DMS153 (cell line): ENCODE results near the gene DOK6.

Experiments
- DNase-seq: peaks from one replicate; lab custom pipeline; 2025; lab: John Stamatoyannopoulos, UW

DOK6 gene

DNA sequence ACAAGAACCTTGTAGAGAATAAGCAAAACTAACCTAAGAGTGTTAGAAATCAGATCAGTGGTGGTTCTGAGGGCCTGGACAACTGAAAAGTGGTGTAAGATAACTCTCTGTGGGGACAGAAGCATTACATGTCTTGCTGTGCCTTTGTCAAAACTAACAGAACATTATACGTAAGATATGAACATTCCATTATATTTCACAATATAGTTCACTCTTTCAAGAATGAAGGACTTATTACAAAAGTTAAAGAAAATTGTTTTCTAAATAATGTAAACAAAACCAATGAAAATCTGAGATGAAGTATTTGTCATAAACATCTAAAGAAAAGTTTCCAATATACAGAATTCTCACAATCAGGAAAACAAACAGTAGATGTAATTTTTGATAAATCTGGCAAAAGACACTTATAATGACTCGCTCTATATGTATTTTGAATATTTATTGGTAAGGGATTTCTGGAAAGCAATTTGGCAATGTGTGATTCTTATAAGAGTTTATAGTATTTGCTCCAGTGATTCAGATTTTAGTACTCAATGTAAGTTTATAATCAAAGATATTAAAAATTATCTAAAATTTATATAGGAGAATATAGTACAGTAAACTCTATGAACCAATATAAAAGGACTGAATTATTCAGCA, 288.6 kb downstream of the DOK6 start:
- DNase-seq = no peak

DNA sequence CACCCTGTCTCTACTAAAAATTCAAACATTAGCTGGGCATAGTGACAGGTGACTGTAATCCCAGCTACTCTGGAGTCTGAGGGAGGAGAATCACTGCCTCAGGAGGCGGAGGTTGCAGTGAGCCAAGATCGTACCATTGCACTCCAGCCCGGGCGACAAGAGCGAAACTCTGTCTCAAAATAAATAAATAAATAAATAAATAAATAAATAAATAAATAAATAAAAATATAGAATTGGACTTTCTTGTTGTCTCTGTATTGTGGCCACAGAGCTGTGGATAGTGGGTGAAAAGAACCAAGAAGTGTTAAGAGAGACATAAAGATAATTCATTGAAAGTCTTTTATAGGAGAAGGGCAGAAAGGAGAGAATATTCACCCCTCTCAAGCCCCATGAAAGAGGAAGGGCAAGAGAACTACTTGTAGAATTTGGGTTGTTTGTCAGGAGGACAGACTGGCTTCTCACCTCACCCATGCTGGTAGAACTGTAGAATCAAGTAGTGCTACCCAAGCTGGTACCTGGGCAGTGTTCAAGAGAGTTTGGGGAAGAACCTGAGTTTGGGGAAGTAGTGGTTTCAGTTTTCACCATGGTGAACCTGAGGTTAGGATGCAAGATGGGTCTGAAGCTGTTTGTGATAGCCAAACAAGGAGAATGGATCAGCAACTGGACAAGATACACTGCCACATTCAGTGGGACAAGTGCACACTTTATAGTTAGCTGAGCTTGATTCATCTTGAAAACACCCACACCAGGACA, 290.5 kb downstream of the DOK6 start:
- DNase-seq = no peak

GRCh38 chr18:69697069-69697468, 296.4 kb downstream of the DOK6 start:
- no peak for DNase-seq

GRCh38 chr18:69697689-69698088, 297.0 kb downstream of the DOK6 start:
- DNase-seq = no peak

DNA sequence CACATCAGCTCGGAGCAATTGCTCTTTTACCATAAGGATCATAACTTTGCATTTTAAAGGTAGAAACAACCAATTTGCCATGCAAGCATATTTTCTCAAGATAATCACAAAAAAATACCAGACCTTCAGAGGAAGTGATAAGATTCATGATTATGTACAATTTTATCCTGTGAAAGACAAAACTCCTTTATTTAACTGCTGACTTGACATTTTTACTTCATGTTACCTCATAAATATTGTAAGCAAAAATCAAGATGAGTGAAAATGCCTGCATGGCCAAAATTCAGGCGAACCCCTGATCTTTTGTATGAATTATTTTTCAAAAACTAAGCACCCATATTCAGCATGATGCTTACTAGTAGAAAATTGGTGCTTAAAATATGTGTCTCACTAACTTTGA, 300.6 kb downstream of the DOK6 start:
- no peak for DNase-seq

GRCh38 chr18:69703461-69703860, 302.8 kb downstream of the DOK6 start:
- DNase-seq = no peak

DNA sequence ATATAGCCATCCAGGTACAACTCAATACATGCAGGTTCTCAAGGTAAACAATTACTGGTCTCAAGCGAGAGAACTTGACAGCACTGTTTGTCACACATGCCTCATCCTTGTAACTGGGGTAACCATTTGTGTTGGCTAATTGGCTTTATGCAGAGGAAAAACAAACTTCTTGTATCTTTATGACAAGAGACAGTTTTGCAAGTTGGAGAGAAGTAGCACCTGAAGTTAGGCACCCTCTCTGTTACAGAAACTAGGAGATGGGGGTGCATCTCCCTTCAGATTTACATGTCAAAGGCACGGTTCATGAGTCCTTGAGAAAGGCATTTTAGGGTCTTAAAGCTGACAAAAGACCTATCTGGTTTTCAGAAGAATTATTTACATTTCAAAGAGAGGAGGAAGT, 305.3 kb downstream of the DOK6 start:
- no peak for DNase-seq

- DNase-seq = no peak
Measured at GRCh38 chr18:69708844-69709243, 308.2 kb downstream of the DOK6 start.

- no peak for DNase-seq
Measured at GRCh38 chr18:69715191-69715795, 314.6 kb downstream of the DOK6 start.

DNA sequence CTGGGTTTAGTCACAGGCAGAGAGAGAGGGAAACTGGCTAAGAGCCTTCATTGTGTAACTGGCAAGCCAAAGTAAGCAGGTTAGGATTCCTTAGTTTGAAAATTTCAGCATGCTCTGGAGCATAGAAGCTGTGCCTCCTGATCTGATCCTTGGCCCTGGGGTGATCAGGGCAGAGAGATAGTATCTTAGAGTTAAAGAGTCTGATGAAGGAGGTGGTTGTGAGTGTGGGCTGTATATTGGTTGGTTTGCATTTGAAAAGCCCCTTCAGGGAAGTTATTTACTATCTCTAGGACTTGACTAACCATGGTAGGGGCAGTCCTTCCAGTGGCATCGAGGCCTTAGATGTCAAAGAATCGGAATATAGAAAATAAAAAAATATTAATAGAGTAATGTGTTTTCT, 316.9 kb downstream of the DOK6 start:
- DNase-seq = no peak

DNA sequence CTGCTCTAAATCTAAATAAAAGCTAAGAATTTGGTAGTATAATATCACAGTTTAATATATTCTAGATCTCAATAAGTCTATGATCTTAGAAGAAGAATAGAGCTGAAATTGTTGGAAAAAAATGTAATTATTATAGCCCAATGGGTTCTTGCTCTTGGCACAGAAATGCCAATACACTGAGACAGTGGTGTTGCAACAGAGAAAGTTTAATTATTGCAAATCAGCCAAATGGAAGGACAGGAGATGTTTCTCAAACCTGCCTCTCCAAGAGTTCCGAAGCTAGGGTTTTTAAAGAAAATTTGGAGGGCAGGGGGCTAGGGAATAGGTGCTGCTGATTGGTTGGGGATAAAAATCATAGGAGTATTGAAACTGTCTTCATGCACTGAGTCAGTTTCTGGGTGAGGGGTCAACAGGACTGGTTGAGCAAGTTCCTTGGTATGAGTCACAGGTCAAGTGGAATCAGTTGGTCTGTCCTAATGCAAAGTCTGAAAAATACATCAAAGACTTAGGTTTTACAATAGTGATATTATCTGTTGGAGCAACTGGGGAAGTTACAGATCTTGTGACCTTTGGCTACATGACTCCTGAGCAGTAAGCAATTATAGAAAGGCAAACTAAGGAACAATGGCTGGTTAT, 318.3 kb downstream of the DOK6 start:
- no peak for DNase-seq

DNA sequence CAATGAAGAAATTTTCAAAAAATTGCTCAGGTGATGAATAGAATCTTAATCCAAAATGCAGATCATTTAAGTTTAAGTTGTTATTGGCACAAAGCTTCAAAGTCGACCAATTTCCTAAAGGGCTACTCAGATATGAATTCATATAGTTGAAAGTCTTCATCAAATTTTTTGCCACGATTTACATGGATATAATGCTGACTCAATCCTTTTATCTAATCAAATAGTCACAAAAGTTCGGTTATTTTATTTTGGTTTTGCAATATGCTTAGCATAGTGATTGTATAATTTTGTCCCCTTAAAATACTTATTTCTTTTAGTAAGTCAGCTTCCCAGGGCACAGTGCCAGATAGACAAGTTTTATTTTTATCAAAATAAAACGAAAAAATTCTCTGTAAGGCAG, 319.7 kb downstream of the DOK6 start:
- DNase-seq = no peak

DNA sequence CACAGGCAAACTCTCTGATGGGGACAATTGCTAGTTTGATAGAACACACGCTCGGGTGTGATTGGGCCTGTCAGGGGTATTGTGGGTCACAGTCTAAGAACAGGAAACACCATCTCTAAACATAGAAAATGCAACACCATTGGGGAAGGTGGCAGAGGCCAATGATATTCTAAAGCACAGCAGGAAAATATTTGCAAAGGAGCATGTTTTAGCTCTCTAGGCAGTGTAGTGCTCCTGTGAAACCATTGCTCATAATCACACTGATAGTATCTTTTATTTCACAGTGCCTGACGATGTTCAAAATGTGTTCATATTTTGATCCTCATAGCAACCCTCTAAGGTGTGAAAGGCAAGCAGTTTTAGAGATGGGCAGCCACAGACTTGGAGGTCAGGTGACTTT, 322.7 kb downstream of the DOK6 start:
- DNase-seq = no peak

DNA sequence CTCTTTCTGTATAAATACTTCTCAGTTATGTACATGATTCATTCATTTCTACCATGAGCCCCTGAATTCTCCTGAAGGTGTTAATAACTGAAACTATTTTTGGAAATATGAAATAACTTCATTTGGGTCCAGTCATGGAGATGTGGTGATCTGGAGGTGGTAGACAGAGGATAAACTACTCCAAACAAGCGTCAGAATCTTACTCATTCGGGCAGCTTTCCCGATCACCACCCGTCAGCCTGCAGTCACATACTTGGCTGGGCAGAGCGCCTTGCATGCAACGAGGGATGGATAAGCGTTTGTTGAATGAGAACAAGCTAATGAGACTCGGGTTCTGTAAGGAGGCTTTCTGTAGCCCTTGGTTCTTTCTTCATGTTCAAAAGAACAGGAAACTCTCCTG, 324.3 kb downstream of the DOK6 start:
- DNase-seq = no peak

- no peak for DNase-seq
Measured at GRCh38 chr18:69725855-69726508, 325.3 kb downstream of the DOK6 start.

DNA sequence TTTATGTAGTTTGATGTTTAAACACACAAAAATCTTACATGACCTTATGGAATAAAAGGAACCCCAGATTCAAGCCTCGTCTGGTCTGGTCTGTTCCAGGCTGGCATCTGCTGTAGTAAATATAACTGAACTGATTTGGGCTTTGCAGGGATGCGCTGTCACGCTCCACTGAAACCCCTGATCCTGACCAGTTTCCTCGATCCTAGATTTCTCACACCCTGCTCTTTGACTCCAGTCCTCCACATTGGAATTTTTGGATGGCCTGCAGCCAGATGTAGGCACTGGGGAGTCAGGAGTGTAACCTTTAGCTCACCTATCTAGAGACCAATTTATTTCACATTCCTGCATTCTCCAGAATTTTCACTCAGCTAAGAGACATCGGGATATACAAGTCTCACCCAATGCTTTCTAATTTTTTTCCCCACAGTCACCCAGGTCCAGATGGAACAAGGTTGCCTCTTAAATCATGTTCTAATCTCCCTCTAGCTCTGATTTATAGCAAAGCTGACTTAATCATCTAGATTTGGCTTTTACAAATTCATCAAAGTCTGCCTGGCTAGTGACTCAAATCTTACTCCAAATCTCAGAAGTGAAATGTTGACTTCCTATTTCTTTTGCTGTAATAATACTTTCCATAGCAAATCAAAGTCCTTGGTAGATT, 327.4 kb downstream of the DOK6 start:
- DNase-seq = no peak

GRCh38 chr18:69730664-69731063, 330.0 kb downstream of the DOK6 start:
- DNase-seq = no peak

DNA sequence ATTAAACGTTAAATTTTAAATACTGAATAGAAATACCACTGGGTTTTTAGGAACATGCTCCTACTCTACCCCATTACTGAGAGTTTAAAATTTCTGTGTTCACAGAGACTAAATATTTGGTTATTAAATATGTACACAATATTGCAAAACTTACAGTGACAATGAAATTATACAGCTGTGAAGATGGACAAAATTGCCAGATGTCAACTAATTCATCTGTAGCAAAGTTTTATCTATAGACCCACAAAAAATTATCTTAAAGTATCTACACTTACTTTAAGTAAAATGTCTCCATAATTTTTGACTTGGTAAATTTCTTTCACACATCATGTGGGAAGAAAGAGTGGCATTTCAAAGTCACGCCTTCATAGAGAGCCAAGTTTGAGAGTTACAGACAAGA, 333.8 kb downstream of the DOK6 start:
- no peak for DNase-seq

GRCh38 chr18:69736730-69737129, 336.0 kb downstream of the DOK6 start:
- DNase-seq = no peak

- DNase-seq = no peak
Measured at GRCh38 chr18:69737851-69738250, 337.2 kb downstream of the DOK6 start.

DNA sequence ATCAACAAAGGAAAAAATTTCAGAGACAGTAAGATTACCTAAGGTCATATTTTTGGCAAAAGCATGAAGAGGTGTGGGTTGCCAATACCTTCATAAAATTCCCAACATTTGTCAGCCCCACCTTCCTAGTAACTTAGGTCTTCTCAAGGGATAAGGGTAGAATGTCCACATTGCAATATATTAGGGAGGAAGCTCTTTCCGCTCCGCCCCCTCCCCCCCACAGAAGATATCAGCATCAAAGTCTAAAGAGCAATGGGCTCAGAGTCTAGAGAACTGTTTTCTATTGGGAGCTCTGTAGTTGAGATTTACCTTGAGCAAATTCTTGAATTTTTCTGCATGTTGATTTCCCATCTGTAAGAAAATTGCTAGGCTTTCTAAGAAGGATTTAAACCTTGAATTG, 346.7 kb downstream of the DOK6 start:
- no peak for DNase-seq
